ENCODE data around the gene ZNF445. TPM values are rescaled to one million over a fixed set of nuclear protein-coding genes. Genes with fewer than 3 reads are reported as not detected.

ZNF445 gene
- total and polyA plus RNA-seq, 9 of the 15 experiments (the other 6 are each of a cell fraction or from before 2014, with no cell fraction given), result 1.2 to 26.9 (median 10.6) TPM

DNA sequence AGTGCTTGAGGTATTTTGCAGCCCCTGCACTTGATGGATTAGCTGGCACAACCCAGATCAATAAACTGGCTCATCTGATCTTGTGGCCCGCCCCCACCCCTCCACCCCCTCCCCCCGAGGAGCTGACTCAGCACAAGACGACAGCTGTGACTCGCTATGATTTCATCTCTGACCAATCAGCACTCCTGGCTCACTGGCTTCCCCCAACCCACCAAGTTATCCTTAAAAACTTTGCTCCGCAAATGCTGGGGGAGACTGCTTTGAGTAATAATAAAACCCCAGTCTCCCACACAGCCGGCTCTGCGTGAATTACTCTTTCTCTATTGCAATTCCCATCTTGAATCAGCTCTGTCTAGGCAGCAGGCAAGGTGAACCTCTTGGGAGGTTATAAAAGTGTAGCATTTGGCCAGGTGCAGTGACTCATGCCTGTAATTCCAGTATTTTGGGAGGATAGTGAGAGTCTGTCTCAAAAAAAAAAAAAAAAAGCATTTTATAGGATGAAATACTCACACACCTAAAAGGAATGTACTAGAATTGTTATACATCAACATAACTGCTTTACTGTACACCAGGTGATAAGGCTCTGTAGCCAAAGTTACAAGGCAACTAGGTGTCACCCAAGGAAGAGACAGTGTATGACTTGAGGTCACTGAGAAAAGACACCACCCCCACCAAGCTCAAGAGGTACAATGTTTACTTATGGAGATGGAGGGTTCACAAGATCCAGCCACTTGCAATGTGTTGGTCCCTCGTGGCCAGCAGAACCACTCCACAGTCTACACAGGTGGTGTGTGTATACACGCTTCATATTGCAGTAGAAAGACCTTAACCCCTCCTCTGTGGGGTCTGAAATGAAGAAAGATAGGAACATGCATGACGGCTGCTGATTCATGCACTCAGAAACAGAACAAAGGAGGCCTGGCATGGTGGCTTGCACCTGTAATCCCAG is 8.6 kb downstream of the ZNF445 start (continued):
- TF ChIP-seq, protein P1, sequence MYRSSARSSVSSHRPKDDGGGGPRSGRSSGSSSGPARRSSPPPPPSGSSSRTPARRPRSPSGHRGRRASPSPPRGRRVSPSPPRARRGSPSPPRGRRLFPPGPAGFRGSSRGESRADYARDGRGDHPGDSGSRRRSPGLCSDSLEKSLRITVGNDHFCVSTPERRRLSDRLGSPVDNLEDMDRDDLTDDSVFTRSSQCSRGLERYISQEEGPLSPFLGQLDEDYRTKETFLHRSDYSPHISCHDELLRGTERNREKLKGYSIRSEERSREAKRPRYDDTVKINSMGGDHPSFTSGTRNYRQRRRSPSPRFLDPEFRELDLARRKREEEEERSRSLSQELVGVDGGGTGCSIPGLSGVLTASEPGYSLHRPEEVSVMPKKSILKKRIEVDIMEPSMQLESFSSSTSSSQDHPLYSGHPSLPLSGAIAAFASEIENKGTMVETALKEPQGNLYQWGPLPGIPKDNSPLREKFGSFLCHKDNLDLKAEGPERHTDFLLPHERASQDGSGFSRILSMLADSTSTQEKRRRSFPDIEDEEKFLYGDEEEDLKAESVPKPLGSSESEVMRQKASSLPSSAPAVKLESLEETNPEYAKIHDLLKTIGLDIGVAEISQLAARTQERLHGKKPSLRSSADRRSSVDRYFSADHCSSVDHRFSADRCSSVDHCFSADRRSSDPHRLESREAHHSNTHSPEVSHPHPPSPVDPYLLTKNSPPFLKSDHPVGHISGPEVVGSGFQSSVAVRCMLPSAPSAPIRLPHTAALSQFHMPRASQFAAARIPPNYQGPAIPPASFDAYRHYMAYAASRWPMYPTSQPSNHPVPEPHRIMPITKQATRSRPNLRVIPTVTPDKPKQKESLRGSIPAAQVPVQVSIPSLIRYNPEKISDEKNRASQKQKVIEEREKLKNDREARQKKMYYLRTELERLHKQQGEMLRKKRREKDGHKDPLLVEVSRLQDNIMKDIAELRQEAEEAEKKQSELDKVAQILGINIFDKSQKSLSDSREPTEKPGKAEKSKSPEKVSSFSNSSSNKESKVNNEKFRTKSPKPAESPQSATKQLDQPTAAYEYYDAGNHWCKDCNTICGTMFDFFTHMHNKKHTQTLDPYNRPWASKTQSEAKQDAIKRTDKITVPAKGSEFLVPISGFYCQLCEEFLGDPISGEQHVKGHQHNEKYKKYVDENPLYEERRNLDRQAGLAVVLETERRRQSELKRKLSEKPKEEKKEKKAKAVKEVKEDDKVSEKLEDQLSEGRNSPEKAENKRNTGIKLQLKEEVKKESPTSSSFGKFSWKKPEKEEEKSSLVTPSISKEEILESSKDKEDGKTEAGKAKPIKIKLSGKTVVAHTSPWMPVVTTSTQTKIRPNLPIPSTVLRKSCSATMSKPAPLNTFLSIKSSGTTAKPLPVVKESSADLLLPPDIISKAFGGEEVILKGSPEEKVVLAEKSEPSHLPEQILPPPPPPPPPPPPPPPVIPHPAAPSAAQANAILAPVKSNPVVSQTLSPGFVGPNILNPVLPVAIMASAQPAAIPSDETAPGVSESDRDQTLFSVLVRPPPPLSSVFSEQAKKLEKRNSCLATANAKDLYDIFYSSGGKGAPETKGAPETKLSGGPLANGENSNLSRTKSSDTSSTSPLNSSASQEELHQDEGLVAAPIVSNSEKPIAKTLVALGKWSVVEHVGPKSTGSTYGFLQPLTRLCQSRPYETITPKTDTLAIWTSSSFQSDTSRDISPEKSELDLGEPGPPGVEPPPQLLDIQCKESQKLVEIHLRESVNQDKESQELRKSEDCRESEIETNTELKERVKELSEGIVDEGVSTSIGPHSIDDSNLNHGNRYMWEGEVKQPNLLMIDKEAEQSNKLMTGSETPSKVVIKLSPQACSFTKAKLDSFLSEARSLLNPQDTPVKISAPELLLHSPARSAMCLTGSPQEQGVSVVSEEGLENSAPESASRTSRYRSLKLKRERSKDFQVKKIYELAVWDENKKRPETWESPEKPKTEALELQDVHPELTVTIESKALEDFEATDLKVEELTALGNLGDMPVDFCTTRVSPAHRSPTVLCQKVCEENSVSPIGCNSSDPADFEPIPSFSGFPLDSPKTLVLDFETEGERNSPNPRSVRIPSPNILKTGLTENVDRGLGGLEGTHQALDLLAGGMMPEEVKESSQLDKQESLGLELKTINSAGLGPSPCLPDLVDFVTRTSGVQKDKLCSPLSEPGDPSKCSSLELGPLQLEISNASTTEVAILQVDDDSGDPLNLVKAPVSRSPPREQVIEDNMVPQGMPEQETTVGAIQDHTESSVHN (IDR thresholded peaks at IDR 0.05; ENCODE audit: borderline replicate concordance in 1 of 2, low read depth in 1 of 2), result peak in 1 of 2 experiments; percentile 37; a peak in 1 of 4 replicates
- TF ChIP-seq ZNF780A (CRISPR knock-in tag; IDR thresholded peaks at IDR 0.05) (no peak), EWSR1 (IDR thresholded peaks at IDR 0.05; ENCODE audit: borderline replicate concordance, low read depth, partially characterized antibody) (no peak), RFX5 (IDR thresholded peaks at IDR 0.05; ENCODE audit: low read depth, low read length) (no peak), ZNF445 (CRISPR knock-in tag; IDR thresholded peaks at IDR 0.05; ENCODE audit: low read depth) (no peak), DACH1 (IDR thresholded peaks at IDR 0.05; ENCODE audit: partially characterized antibody) (peak; percentile 60), SNIP1 (IDR thresholded peaks at IDR 0.05; ENCODE audit: low read depth) (no peak), FOXK1 (CRISPR knock-in tag; IDR thresholded peaks at IDR 0.05; ENCODE audit: borderline replicate concordance) (no peak), TAF9B (IDR thresholded peaks at IDR 0.05; ENCODE audit: partially characterized antibody) (peak; percentile 50), ZNF311 (CRISPR knock-in tag; IDR thresholded peaks at IDR 0.05) (no peak), ZNF316 (IDR thresholded peaks at IDR 0.05) (peak; percentile 98), RHOXF2B (CRISPR knock-in tag; conservative IDR thresholded peaks at IDR 0.05) (no peak)
- TF ChIP-seq, protein P2, sequence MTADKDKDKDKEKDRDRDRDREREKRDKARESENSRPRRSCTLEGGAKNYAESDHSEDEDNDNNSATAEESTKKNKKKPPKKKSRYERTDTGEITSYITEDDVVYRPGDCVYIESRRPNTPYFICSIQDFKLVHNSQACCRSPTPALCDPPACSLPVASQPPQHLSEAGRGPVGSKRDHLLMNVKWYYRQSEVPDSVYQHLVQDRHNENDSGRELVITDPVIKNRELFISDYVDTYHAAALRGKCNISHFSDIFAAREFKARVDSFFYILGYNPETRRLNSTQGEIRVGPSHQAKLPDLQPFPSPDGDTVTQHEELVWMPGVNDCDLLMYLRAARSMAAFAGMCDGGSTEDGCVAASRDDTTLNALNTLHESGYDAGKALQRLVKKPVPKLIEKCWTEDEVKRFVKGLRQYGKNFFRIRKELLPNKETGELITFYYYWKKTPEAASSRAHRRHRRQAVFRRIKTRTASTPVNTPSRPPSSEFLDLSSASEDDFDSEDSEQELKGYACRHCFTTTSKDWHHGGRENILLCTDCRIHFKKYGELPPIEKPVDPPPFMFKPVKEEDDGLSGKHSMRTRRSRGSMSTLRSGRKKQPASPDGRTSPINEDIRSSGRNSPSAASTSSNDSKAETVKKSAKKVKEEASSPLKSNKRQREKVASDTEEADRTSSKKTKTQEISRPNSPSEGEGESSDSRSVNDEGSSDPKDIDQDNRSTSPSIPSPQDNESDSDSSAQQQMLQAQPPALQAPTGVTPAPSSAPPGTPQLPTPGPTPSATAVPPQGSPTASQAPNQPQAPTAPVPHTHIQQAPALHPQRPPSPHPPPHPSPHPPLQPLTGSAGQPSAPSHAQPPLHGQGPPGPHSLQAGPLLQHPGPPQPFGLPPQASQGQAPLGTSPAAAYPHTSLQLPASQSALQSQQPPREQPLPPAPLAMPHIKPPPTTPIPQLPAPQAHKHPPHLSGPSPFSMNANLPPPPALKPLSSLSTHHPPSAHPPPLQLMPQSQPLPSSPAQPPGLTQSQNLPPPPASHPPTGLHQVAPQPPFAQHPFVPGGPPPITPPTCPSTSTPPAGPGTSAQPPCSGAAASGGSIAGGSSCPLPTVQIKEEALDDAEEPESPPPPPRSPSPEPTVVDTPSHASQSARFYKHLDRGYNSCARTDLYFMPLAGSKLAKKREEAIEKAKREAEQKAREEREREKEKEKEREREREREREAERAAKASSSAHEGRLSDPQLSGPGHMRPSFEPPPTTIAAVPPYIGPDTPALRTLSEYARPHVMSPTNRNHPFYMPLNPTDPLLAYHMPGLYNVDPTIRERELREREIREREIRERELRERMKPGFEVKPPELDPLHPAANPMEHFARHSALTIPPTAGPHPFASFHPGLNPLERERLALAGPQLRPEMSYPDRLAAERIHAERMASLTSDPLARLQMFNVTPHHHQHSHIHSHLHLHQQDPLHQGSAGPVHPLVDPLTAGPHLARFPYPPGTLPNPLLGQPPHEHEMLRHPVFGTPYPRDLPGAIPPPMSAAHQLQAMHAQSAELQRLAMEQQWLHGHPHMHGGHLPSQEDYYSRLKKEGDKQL (CRISPR knock-in tag; IDR thresholded peaks at IDR 0.05; ENCODE audit: borderline replicate concordance), result no peak

Measured in K562 (cell line).